GM04503 (cell line): Measurements from ENCODE around the gene SLAMF9.

ENCODE experiments used
- DNase-seq: peaks from one replicate; pipeline ENCODE4 v3.0.0-alpha.2; 2012; ENCODE audit warnings: low read depth

SLAMF9 gene

DNA sequence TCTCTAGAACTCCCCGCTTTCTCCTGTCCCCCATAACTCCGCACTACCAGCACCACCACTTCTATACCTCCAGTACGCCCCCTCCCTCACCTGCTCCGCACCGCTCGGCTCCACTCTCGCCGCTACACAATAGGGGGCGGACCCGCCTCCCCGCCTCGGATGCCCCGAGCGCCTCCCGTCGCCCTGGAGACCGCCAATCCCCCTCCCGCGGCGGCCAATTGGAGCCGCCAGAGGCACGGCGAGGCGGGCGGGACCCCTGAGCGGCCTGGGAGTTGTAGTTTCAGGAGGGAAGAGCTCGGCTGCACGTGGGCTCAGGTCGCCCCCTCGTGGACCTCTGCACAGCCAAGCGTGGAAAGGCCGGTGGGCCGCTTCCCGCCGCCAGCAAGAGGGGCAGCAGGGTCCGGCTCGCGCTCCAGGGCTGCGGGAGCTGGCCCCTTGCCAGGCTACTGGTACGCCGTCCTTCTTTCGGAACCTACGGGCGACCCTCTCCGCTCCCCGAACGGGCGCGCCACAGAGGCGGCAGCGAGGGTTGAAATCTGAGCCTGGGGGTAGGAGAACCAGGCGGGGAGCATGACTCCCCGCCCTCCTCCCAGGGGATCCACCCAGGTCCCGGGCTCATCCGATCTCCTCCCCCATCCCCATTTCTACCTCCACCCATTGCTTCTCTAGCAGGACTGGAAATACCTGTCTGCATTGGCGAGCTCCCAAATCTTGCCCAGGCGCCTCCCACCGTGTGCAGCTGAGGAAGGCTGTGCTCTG is 8.4 kb downstream of the SLAMF9 start, which contains the start of gene IGSF9:
Gene IGSF9 (minus strand): TSS at position 131 of the 759 bp plus-strand sequence. CDS start 2,159 bp downstream, outside the sequence.
- DNase-seq, result no peak

DNA sequence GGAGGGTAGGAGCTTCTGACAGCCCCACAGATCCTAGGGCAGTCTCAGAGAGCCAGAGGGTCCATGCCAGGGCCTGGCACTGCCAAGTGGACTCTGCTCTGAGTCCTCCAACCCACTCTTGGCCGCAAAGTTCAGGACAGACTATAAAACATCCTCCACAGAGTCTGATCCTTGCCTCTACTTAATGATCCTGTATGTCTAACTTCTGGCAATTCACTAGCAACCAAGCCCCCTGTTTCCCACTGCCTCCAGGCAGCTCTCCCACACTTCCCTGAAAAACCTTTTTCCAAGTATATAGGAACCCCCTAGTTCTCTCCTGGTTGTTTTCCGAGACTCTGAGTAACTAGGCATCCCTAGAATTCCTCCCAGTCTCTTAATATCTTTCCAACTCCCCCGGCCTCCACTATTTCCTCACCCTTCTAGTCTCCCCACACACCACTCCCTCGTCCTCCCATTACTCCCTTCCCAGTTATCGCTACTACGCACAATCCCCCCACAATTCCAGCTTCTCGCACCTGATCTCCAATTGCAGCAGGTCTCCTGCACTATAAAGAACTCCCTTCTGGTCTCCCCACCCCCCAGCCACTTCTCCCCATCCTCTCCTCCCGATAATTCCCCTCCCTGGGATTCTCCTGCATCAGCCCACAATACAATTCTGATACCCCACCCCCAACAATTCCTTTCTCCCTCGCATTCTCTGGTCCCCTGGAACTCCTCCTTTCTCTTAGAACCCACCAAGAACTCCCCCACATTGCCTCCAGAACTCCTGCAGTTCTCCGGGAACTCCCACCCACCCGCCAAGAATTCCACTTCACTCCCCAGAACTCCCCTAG is 9.2 kb downstream of the SLAMF9 start:
- no peak for DNase-seq

DNA sequence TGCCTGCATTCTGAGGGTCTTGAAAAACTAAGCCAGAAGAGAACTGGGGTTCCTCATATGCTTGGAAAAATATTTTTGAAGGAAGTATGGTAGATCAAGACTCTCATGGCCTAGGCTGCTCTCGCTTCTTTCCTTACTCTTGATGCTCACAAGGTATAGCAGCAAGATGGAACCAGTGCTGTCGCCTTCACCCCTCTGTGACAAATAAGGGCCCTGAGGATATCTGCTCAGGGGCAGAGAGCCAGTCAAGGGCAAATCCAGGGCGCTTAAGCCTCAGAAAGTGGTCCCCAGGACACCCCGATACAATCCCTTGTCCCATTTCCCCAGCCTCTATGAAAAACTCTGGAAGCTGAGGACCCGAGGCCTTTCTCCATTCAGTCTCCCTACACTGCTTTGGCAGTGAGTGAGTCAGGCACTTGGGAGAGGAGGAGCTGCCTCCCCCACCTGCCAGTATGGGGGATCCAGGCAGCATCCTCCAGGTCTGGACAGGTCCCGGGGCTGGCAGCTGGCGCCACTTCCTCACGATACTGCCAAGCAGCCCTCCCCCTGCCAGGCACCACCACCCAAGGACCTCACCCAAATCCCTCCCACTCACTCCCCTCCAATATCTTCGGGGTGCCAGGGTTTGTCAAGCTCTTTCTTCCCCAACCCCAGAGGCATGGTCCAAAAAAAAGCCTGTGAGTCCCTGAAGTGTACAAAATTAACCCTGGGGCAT is 10.0 kb downstream of the SLAMF9 start:
- no peak for DNase-seq

DNA sequence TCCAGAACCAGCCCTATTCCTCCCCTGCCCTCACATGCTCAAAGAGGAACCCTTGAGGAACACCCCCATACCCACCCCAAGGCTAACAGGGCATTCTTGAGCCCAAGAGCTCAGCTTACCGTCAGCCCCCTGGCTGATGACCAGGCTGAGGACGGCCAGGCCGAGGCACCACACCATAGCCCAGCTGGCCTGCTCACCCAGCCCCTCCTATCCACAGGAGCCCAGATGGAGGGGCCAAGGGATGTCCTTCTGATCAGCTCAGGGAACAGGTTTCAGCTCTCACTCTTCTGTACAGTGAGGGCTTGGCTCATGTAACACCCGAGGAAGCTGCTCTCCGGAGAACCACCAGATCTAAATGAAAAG is 10.8 kb downstream of the SLAMF9 start:
- no peak for DNase-seq

DNA sequence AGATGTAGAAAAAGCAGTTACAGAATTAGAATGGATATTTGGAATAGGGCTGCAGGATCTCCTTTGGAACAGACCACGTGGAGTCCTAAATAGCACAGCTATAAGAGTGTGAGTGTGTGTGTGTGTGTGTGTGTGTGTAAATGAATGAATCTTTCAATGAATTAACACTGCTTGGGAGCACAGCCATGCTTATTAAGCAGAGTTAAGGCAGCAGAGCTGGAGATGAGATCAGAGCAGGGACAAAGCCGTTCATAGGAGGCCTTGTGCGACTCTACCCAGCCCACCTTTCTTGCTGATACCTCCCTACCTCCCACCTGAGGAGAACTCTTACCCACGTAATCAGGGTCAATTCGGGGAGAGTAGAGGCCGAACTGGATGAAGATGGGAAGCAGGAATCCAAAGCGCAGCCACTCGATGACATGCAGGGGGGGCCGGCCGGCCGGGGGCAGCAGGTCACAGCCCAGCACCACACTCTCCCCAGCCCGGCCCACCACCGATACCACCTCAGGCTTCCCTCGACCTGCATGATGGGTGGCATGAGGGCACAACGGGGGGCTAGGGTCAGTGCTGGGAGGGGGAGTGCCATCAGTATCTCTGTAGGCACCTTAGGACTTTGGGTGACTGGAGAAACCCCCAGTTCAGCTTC is 11.3 kb downstream of the SLAMF9 start:
- no peak for DNase-seq

DNA sequence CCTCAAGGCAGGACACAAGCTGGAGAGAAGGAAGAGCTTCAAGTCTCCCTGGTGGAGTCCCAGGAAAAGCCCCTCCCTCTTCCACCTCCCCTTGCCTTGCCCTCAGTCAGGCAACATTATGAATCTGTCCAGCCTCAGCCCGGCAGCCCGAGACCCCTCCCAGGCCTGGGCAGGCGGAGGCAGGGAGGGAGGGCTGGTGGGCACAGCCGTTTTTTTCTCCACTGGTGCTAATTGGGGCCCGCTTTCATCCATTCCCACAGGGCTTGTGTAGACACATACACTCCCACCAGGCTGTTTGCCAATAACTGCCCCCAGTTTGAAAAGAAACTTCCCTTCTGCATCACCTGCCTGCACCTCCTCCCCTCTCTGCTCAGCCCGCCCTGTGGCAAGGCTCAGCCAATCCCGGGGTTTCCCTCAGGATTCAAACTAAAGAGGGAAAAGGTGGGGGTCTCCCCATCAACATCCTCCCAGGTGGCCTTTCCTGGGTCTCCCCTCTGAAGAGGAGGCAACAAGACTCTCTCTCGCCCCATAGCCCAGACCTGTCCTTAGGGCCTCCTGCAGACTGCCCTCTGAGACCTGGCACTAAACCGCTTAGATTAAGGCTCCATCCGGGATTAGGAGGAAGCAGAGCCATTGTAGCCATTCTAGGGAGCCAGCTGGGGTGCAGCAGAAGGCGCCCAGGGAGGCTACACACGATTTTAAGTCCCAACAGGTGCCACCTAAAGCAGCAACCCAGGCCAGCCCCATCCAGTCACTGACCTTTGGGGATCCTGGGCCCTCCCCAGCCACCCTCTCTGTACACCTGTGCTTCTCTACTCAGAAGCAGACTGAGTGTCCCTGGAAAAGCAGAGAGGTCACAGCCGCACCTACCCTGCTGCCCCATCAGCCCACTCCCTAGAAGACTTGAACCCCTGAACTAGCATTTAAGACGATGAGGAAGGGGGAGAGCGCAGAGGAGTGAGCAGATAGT is 12.2 kb downstream of the SLAMF9 start:
- DNase-seq, result no peak

DNA sequence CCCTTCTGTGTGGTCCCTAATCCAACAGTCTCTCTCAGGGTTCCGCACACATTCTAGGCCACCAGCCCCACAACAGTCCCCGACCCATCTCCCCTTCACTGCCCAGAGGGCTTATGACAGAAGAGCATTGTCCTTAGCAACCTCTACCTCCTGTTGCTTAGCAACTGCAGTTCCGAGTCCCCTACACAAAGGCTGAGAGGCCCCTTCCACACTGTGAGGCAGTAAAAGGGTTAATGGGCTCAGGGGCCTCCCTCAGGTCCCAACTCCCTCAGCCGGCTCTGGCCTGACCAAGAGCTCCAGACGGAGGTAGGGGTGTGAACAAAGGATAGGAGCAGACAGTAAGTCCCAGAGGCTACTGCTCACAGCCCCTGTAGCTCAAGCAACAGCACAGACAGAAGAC is 12.9 kb downstream of the SLAMF9 start:
- DNase-seq, result no peak

DNA sequence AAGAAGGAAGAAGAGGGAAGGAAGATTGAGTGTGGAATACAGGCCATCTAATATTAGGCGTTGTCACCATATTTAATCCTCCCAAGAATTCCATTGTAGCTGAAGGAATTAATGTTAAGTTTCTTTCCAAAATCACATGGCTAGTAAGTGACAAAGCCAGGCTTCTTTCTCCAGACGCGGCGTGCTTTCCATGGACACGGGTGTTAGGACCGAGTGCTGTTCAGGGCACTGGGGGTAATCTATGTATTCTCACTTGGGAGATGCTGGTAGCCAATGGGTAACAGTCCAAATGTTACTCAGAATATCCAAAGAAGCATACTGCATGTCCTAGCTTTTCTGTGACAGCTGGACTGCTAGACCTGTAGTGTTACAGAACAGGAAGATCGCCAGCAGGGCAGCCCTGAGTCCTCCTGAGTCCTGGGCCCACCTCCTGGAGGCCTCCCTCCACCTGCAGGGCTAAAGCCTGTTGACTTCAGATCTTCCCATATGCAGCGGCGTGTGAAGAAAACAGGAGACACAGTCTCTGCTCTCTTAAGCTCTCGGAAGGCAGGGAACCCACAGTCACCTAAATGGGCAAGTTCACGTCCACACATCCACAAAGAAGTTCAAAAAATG is 13.9 kb downstream of the SLAMF9 start:
- DNase-seq, result no peak

GRCh38 chr1:159939678-159940002 is 14.4 kb downstream of the SLAMF9 start:
- no peak for DNase-seq

- no peak for DNase-seq
These were observed 14.9 kb downstream of the SLAMF9 start for GRCh38 chr1:159938905-159939677.

DNA sequence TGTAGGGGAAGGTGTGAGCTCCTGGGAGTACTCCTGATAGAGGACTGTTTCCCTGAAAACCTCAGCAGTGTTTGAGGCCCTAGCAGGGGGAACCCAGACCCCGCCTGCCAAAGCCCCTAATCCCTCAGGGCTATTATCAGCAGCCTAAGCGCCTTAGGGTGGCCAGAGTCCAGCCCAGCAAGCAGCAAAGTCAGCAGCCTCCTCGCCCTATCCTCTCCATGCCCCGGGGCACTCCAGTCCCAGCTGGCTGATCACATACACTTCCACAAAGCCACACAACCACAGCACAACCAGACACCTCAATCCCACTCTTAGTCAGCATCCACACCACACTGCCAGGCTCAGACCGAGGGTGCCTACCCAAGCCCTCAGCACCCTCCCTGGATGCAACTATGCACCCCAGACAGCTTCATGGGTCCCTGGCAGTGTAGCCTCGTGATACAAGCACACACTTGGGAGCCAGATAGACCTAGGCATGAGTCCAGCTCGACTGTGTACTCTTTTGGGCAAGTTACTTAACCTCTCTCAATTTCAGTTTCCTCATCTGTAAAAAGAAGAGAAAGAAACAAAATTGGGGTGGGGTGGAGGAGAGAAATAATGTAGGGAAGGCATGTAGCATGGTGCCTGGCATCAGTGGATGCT is 15.7 kb downstream of the SLAMF9 start:
- no peak for DNase-seq

- no peak for DNase-seq
These were observed 16.8 kb downstream of the SLAMF9 start for GRCh38 chr1:159937054-159937750.

DNA sequence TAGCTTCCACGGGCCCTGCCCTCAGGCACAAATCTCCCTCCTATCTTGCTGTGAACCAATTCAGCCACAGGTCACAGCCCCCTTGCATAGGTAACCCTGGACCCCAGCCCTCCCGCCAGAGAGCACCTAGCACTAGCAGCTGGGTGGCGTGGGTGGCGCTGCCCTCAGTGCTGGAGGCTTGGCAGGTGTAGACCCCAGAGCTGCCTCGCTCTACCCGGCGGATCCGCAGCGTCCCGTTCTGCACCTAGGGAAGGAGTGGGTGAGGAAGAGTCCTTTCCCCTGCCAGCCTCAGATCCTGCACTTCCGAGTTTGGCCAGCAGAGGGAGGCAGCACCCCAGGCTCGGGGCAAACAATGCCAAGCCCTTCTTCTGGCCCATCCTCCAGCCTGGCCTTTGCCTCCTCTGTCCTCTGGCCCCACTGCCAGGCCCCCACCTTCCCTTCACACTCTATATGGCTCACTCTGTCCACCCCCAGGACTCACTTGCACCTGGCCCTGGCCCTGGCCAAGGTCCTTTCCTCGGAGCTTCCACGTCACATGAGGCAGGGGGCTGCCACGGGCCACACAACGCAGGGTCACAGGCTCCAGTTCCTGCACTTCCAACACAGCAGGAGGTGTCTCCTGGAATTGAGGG is 17.6 kb downstream of the SLAMF9 start:
- DNase-seq, result no peak

GRCh38 chr1:159935719-159936272 is 18.2 kb downstream of the SLAMF9 start:
- no peak for DNase-seq

GRCh38 chr1:159935305-159935704 is 18.7 kb downstream of the SLAMF9 start:
- DNase-seq, result no peak

DNA sequence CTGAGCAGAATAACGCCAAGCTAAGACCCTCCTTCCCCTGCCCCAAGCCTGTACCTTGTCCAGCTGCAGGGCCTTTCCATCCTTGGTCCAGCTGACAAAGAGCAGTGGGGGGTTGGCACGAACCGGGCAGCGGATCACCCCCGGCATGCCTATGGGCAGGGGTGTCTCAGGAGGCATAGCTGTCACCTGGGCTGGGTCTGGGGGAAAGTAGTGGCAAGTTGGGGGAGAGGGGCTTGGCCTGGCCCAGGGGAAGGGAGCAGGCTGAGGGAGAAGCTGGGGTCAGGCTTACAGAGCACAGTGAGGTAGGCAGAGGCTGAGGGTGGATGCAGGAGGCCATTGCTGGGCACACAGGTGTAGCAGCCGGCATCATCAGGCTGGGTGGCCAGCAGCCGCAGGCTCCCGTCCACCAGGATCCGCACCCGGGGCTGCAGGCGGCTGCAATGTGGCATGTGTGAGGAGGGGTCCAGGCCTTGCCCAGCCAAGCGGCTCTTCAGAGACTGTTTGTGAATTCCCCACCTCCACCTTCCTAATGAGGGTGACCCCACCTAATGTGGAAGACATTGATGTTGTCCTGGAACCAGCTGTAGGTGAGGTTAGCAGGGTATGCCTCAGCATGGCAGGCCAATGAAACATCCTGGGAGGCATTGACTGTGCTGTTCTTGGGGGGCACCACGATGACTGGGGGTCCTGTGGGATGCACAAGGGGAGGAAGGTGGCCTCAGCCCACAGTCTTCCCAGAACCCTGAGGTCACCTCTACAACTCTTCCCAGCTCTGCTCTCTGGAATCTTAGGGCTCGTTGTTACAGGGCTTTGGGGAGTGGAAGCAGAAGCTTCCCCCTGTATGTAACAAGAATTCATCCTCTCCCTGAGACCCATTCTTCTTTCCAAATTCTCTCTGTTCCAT is 19.6 kb downstream of the SLAMF9 start:
- DNase-seq, result no peak

GRCh38 chr1:159933347-159933746 is 20.7 kb downstream of the SLAMF9 start:
- no peak for DNase-seq
